ENCODE measurements around the gene AXIN1.
A peak's percentile ranks its signal among the peaks of the same experiment; 100 is the strongest.

AXIN1 gene

DNA sequence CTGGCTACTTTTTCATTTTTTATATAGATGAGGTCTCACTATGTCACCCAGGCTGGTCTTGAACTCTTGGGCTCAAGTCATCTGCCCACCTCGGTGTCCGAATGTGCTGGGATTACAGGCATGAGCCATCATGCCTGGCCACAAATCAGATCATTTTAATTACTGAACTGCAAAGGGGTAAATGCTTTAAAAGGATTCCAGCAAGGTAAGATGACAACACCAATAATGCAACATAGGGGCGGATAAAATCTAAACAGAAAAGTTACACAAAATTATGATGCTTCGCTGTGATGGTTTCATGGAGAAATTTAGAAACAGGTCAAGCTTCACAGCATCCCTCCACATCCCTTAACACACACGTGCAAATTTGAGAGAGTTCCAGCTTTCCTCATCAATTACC, 32.3 kb downstream of the AXIN1 start:
- DNase-seq (ENCODE audit: low read depth), result no peak
- TF ChIP-seq, protein P1, sequence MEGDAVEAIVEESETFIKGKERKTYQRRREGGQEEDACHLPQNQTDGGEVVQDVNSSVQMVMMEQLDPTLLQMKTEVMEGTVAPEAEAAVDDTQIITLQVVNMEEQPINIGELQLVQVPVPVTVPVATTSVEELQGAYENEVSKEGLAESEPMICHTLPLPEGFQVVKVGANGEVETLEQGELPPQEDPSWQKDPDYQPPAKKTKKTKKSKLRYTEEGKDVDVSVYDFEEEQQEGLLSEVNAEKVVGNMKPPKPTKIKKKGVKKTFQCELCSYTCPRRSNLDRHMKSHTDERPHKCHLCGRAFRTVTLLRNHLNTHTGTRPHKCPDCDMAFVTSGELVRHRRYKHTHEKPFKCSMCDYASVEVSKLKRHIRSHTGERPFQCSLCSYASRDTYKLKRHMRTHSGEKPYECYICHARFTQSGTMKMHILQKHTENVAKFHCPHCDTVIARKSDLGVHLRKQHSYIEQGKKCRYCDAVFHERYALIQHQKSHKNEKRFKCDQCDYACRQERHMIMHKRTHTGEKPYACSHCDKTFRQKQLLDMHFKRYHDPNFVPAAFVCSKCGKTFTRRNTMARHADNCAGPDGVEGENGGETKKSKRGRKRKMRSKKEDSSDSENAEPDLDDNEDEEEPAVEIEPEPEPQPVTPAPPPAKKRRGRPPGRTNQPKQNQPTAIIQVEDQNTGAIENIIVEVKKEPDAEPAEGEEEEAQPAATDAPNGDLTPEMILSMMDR (conservative IDR thresholded peaks at IDR 0.05; ENCODE audit: low read depth, low read length), result no peak
- H3K4me3 ChIP-seq (ENCODE audit: low read depth, low read length), result no peak overlapping the region

DNA sequence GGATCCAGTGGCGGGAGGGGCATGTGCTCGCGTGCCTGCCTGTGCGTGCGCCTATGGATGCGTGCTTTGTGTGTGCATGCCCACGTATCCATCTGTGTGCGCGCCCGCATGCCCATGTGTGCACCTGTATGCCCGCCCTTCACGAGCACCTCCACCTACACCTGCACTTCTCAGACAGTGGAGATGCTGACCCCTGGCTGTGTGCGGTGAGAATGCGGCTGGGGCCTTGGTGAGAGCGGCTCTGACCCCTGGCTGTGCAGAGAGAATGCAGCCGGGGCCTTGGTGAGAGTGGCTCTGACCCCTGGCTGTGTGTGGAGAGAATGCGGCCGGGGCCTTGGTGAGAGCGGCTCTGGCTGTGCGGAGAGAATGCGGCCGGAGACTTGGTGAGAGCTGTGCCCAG, 33.9 kb downstream of the AXIN1 start:
- TF ChIP-seq, protein P1 (conservative IDR thresholded peaks at IDR 0.05; ENCODE audit: low read depth, low read length), result peak; percentile 18
- no peak overlapping the region for H3K4me3 ChIP-seq (ENCODE audit: low read depth, low read length)
- no peak for DNase-seq (ENCODE audit: low read depth)

DNA sequence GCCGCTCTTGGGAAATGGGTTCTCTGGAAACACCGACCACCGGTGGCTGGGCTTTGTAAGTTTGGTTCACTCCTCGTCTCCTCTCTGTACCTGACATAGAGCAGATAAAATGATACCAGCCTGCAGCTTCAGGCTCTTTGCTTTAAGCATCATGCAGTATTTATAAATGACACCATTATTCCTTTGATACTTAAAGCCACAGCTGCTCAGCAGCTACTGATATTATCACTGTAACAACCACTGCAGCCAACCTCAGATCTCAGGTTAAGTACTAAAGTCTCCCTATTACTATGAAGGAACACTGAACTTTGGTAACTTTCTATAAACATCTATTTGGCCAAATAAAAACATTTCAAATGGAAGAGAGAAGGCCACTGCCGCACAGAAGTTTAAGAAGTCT, 34.9 kb downstream of the AXIN1 start:
- no peak overlapping the region for H3K4me3 ChIP-seq (ENCODE audit: low read depth, low read length)
- DNase-seq (ENCODE audit: low read depth), result no peak
- TF ChIP-seq, protein P1 (conservative IDR thresholded peaks at IDR 0.05; ENCODE audit: low read depth, low read length), result no peak

DNA sequence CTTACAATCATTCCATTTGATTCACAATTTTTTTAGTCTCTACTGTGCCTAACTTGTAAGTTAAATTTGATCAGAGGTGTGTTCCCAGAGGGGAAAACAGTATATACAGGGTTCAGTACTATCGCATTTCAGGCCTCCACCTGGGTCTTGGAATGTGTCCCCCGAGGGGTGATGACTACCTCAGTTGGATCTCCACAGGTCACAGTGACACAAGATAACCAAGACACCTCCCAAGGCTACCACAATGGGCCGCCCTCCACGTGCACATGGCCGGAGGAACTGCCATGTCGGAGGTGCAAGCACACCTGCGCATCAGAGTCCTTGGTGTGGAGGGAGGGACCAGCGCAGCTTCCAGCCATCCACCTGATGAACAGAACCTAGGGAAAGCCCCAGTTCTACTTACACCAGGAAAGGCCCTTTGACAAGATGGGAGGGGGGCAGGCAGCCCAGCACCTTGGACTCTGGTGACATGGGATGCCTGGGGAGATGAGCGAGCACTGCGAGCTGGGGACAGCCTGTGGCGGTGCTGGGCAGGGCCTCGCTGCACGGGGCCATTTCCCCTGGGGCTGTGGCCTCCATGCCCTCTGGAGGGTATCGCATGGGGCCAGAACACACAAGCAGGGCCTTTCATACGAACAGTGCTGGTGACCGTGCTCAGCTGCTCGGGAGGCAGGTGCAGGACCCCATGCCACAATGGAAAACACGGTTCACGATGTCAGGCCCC, 35.6 kb downstream of the AXIN1 start:
- H3K4me3 ChIP-seq (ENCODE audit: low read depth, low read length), result no peak overlapping the region
- no peak for DNase-seq (ENCODE audit: low read depth)

DNA sequence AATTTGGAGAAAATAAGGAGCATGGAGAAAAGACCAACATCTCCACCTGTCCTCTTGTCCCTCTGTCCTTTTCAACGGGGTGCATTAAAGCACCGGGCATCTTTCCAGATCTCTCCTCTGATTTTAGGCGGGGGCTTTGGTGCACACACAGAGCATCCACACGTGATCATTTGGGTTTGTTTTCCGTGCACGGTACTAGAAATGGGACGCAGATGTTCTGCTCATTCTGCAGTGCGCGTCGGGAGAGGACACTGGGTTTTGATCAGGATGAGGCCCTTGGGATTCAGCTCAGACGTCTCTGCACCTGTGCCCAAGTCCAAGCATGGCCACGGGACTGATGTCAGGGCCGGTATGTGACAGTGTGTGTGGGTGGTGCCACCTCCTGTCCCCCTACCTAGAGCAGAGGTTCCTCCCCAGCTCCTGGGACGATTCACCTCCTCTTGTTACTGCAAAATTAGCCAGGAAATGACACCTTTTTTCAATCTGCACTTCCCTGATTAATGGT, 37.7 kb downstream of the AXIN1 start:
- H3K4me3 ChIP-seq (ENCODE audit: low read depth, low read length), result no peak overlapping the region
- DNase-seq (ENCODE audit: low read depth), result no peak
- TF ChIP-seq, protein P1 (conservative IDR thresholded peaks at IDR 0.05; ENCODE audit: low read depth, low read length), result no peak

More for the DNA sequence above, 35.6 kb downstream of the AXIN1 start:
- TF ChIP-seq, protein P1 (conservative IDR thresholded peaks at IDR 0.05; ENCODE audit: low read depth, low read length), result no peak

DNA sequence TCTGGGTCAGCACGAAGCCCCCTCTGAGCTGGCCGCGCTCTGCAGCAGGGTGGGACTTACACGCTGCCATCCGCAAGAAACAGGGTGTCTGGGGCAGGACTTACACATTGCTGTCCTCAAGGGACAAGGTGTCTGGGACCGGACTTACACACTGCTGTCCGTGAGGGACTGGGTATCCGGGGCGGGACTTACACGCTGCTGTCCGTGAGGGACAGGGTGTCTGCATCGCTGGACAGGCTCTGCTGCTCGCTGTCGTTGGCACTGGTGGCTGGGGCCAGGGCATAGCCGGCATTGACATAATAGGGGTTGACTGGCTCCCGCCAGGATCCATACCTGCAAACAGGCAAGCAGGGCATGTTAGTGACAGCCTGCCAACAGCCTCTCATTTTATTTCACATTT, 38.2 kb downstream of the AXIN1 start:
- TF ChIP-seq, protein P1 (conservative IDR thresholded peaks at IDR 0.05; ENCODE audit: low read depth, low read length), result no peak
- no peak overlapping the region for H3K4me3 ChIP-seq (ENCODE audit: low read depth, low read length)
- DNase-seq (ENCODE audit: low read depth), result no peak

DNA sequence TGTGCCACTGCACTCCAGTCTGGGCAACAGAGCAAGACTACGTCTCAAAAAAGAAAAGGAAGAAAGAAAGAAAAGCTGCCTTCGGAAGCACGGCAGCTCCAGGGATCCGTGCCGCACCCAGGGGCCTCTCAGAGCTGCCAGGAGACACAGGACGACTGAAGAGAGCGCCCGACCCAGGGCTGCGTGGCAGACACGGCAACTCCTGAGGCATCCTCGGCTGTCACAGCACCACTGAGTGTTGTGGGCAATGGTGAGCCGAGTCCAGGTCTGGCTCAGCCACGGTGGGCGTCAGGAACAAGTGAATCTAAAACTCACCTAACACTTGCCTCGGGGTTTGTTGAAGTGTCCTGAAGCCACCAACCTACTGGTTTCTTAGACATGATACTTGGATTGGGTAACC, 40.8 kb downstream of the AXIN1 start:
- no peak overlapping the region for H3K4me3 ChIP-seq (ENCODE audit: low read depth, low read length)
- TF ChIP-seq, protein P1 (conservative IDR thresholded peaks at IDR 0.05; ENCODE audit: low read depth, low read length), result no peak
- no peak for DNase-seq (ENCODE audit: low read depth)

Data from choroid plexus epithelial cell (primary cell).